ENCODE data around the gene BCL2L11. TPM values are rescaled to one million over a fixed set of nuclear protein-coding genes. Genes with fewer than 3 reads are reported as not detected.

The BCL2L11 gene
- total and polyA plus RNA-seq, 9 of the 15 experiments (the other 6 are each of a cell fraction or from before 2014, with no cell fraction given): 2.2 to 18.8 (median 5.0) TPM

DNA sequence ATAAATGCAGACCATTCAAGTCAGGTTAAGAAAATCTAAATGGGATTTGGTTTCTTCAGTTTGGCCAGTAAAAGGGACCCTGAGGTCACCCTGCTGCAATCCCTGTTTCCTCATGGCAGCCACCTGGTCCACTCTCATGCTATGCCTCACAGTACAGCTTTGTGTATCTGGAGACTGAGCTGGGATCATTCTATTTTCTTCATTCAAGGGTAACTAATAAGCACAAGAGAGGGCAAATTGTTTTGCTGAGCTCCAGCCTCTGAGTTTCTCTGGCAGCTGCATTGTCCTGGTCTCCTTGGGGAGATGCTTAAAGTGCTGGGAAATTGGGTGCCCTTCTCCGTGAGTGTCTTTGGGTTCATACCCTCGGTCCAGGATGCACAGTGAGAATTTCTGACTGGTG lies 18.5 kb upstream of the BCL2L11 start (continued):
- no peak for TF ChIP-seq CCAR2 (IDR thresholded peaks at IDR 0.05; ENCODE audit: low read depth, low read length)
- no peak for TF ChIP-seq CBX1 (IDR thresholded peaks at IDR 0.05; ENCODE audit: low read depth)
- TF ChIP-seq OTX1 (CRISPR knock-in tag; IDR thresholded peaks at IDR 0.05): no peak
- no peak for TF ChIP-seq EP400 (IDR thresholded peaks at IDR 0.05)
- no peak for TF ChIP-seq E2F3 (CRISPR knock-in tag; IDR thresholded peaks at IDR 0.05)
- TF ChIP-seq ZNF212 (CRISPR knock-in tag; IDR thresholded peaks at IDR 0.05): no peak

DNA sequence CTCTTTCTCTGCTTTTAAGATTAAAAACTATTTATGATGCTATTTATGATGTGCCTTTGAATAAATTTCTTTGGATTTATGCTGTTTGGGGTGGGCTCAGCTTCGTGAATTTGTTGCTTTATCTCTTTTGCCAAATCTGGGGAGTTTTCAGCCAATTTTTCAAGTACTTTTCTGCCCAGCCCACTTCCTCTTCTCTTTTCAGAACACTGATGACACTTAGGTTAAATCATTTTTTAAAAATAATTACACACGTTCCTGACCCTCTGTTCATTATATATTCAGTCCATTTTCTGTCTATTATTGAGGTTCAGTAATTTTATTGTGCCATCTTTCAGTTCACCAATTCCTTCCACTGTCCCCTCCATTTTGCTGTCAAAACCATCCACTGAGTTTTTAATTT lies 14.8 kb upstream of the BCL2L11 start:
- H4K20me1 ChIP-seq (replicated peaks; ENCODE audit: control insufficient read depth, insufficient read depth, low read length): no peaks in the 10 kb centered on the region
- ChIA-PET POLR2A (no interaction called here), CTCF (ENCODE audit: low intra/inter-chr PET ratio) (no interaction called here)
- no peak overlapping the region for H3K9ac ChIP-seq (ENCODE audit: insufficient read depth in 1 of 2, low read depth in 2 of 2, low read length in 2 of 2)
- H3K4me3 ChIP-seq: no peak overlapping the region
- H3K27me3 ChIP-seq (ENCODE audit: control insufficient read depth in 2 of 2, insufficient read depth in 2 of 2, low read length in 2 of 2): peaks cover 0 to 8% of the 10 kb centered on the region in 2 experiments; a peak in 2 of 5 replicates
- ATAC-seq (no peak), DNase-seq (ENCODE audit: extremely low read depth in 1 of 4, low spot score in 3 of 4) (no peak), FAIRE-seq (no peak)
- intact Hi-C loops (cut with micrococcal nuclease): no loop called here
- no peaks in the 10 kb centered on the region for H3K9me3 ChIP-seq (replicated peaks; ENCODE audit: control insufficient read depth, insufficient read depth, low read depth, low read length)
- no peaks in the 10 kb centered on the region for H3K79me2 ChIP-seq (ENCODE audit: control insufficient read depth, insufficient read depth, low read length)
- H3K4me2 ChIP-seq (ENCODE audit: insufficient read depth, low read length): no peak overlapping the region
- H3K27ac ChIP-seq (ENCODE audit: extremely low read depth, low read depth, low read length): no peak overlapping the region
- H3K4me1 ChIP-seq (replicated peaks in 1 of 2; ENCODE audit: control insufficient read depth in 2 of 2, insufficient read depth in 2 of 2, low read length in 2 of 2): no peaks in the 10 kb centered on the region
- no peak overlapping the region for H2AFZ ChIP-seq (ENCODE audit: low read depth, low read length)
- in situ Hi-C loops (cut with MboI): no loop called here
- 0 out of 2 replicates have a peak, but pooled peaks have one; percentile 20 for TF ChIP-seq SPI1 (IDR thresholded peaks at IDR 0.05; ENCODE audit: borderline replicate concordance, low read depth, low read length)
- TF ChIP-seq SMARCC2 (IDR thresholded peaks at IDR 0.05; ENCODE audit: low read depth): no peak
- BruUV-seq (replicated peaks): no TSS peak
- H3K36me3 ChIP-seq (ENCODE audit: control insufficient read depth, insufficient read depth, low read length): no peaks in the 10 kb centered on the region
- WGBS (ENCODE audit: insufficient coverage, low coverage, missing lambda C conversion rate): 0% methylated on average over 2 of the region's 2 CpGs
- no peaks in the 10 kb centered on the region for H3K9me1 ChIP-seq (ENCODE audit: control insufficient read depth, insufficient read depth, low read length)
